Upper lobe of right lung (tissue), 1 donor: ENCODE measurements around the gene G6PC3. TPM values are rescaled to one million over a fixed set of nuclear protein-coding genes. Genes with fewer than 3 reads are reported as not detected.
"Not testable (repeated sequence)": the region's sequence is repeated elsewhere in the genome, so short reads cannot be mapped to it uniquely, and the experiment has no call there.

Experiments
- ATAC-seq: fragments of 200-7000 bp; cut with Tn5 transposase; one replicate; pipeline ENCODE4 v1.9.1; 2020; ENCODE audit warnings: mild to moderate bottlenecking, moderate library complexity
- DNase-seq: peaks from one replicate; pipeline ENCODE4 v3.0.0-alpha.2; 2020
- H3K27ac ChIP-seq: fragments of 200-600 bp; one replicate; pipeline ENCODE4 v1.8.0; 2022
- H3K27me3 ChIP-seq: fragments of 200-600 bp; one replicate; pipeline ENCODE4 v1.8.0; 2022; ENCODE audit warnings: mild to moderate bottlenecking
- H3K36me3 ChIP-seq: fragments of 200-600 bp; one replicate; pipeline ENCODE4 v1.8.0; 2022
- H3K4me1 ChIP-seq: fragments of 200-600 bp; one replicate; pipeline ENCODE4 v1.8.0; 2022
- H3K4me3 ChIP-seq: fragments of 200-600 bp; one replicate; pipeline ENCODE4 v1.8.0; 2022; ENCODE audit warnings: mild to moderate bottlenecking
- H3K9me3 ChIP-seq: fragments of 200-600 bp; one replicate; pipeline ENCODE4 v1.8.0; 2022
- CTCF ChIP-seq: fragments of 200-600 bp; IDR thresholded peaks from one replicate; pipeline ENCODE4 v1.8.0; 2022; ENCODE audit warnings: antibody characterized with exemption
- intact Hi-C: fragments of 100-400 bp; cut with DNase I; formaldehyde crosslinking; loops from one replicate; pipeline ENCODE4 v1.11.0; 2022
- total RNA-seq: library from RNA; stranded (reverse); fragmentation: NEBNext Ultra II Directional; extraction: Animal tissue kit (Norgen Biotek cat#: 25700); gene quantifications from one replicate; pipeline ENCODE4 v1.2.1, GENCODE V29; 2021
- donor health status: DM: no; HTN: yes; CAD: no; lungs with severe emphysema.

Gene G6PC3
- total RNA-seq, 1 donor from 2014 or later, result 39.7 TPM

GRCh38 chr17:44024853-44025252 is 45.7 kb upstream of the G6PC3 start:
- no peak for TF ChIP-seq CTCF
- no peaks in the 10 kb centered on the region for H3K9me3 ChIP-seq
- no peak for DNase-seq
- H3K27ac ChIP-seq, result no peak overlapping the region
- no peaks in the 10 kb centered on the region for H3K36me3 ChIP-seq
- no peak for ATAC-seq
- intact Hi-C loops, result no loop called here
- no peak overlapping the region for H3K4me3 ChIP-seq
- no peaks in the 10 kb centered on the region for H3K4me1 ChIP-seq
- H3K27me3 ChIP-seq, result no peaks in the 10 kb centered on the region

- Histone ChIP-seq H3K27ac (no peak overlapping the region), H3K36me3 (peaks cover 19% of the 10 kb centered on the region), H3K4me1 (no peaks in the 10 kb centered on the region), H3K27me3 (no peaks in the 10 kb centered on the region), H3K9me3 (no peaks in the 10 kb centered on the region), H3K4me3 (no peak overlapping the region)
- TF ChIP-seq CTCF, result no peak
- ATAC-seq (no peak), DNase-seq (no peak)
- intact Hi-C loops, result no loop called here
Observed at GRCh38 chr17:44029736-44030135, 40.8 kb upstream of the G6PC3 start.

- no peak overlapping the region for H3K4me3 ChIP-seq
- no peaks in the 10 kb centered on the region for H3K9me3 ChIP-seq
- peaks cover 19% of the 10 kb centered on the region for H3K36me3 ChIP-seq
- DNase-seq, result no peak
- H3K27me3 ChIP-seq, result no peaks in the 10 kb centered on the region
- TF ChIP-seq CTCF, result no peak
- H3K4me1 ChIP-seq, result no peaks in the 10 kb centered on the region
- no peak overlapping the region for H3K27ac ChIP-seq
- ATAC-seq, result no peak
- intact Hi-C loops, result no loop called here
Observed at GRCh38 chr17:44030482-44030881, 40.1 kb upstream of the G6PC3 start.

- Histone ChIP-seq H3K36me3 (peaks cover 49% of the 10 kb centered on the region), H3K4me3 (no peak overlapping the region), H3K9me3 (no peaks in the 10 kb centered on the region), H3K4me1 (no peaks in the 10 kb centered on the region), H3K27ac (no peak overlapping the region), H3K27me3 (no peaks in the 10 kb centered on the region)
- intact Hi-C loops, result no loop called here
- ATAC-seq, result no peak
- TF ChIP-seq CTCF, result no peak
- no peak for DNase-seq
Observed at GRCh38 chr17:44033861-44034408, 36.6 kb upstream of the G6PC3 start.

- H3K36me3 ChIP-seq, result peaks cover 52% of the 10 kb centered on the region
- H3K27me3 ChIP-seq, H3K4me1 ChIP-seq, H3K4me3 ChIP-seq, DNase-seq, H3K9me3 ChIP-seq, H3K27ac ChIP-seq, ATAC-seq, intact Hi-C loops: not testable (repeated sequence)
Observed at GRCh38 chr17:44034688-44035087, 35.8 kb upstream of the G6PC3 start.

GRCh38 chr17:44037471-44037870 is 33.1 kb upstream of the G6PC3 start:
- peaks cover 13% of the 10 kb centered on the region for H3K4me1 ChIP-seq
- ATAC-seq (no peak), DNase-seq (no peak)
- H3K9me3 ChIP-seq, result no peaks in the 10 kb centered on the region
- no peaks in the 10 kb centered on the region for H3K27me3 ChIP-seq
- peaks cover 49% of the 10 kb centered on the region for H3K36me3 ChIP-seq
- intact Hi-C loops, result no loop called here
- H3K4me3 ChIP-seq, result no peak overlapping the region
- H3K27ac ChIP-seq, result no peak overlapping the region
- no peak for TF ChIP-seq CTCF
